ENCODE measurements around the gene RBMS3.

DNA sequence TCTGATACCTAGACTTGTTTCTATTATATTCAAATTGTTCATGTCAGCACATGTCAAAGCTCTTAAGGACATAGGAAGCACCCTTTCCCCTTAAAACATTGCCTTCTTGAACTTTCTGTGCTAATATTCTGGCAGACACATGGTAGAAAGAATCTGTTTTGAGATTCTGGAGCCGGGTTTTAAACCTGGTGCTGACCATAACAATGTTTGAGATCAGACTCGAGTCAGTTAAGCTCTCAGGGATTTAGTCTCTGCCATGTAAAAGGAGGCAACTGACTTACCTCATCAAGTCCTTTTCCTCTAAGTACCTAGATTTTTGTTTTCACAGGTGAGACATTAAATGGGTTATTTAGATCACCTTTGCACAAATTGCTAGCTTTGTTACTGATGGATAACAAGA, 38.9 kb downstream of the RBMS3 start:
- TF ChIP-seq, protein P1, sequence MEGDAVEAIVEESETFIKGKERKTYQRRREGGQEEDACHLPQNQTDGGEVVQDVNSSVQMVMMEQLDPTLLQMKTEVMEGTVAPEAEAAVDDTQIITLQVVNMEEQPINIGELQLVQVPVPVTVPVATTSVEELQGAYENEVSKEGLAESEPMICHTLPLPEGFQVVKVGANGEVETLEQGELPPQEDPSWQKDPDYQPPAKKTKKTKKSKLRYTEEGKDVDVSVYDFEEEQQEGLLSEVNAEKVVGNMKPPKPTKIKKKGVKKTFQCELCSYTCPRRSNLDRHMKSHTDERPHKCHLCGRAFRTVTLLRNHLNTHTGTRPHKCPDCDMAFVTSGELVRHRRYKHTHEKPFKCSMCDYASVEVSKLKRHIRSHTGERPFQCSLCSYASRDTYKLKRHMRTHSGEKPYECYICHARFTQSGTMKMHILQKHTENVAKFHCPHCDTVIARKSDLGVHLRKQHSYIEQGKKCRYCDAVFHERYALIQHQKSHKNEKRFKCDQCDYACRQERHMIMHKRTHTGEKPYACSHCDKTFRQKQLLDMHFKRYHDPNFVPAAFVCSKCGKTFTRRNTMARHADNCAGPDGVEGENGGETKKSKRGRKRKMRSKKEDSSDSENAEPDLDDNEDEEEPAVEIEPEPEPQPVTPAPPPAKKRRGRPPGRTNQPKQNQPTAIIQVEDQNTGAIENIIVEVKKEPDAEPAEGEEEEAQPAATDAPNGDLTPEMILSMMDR (IDR thresholded peaks at IDR 0.05) = no peak
- TF ChIP-seq JUN (CRISPR knock-in tag; IDR thresholded peaks at IDR 0.05) (no peak), SP1 (CRISPR knock-in tag; conservative IDR thresholded peaks at IDR 0.05) (no peak), NR3C1 (CRISPR knock-in tag; conservative IDR thresholded peaks at IDR 0.05; ENCODE audit: low read depth) (no peak)
- TF ChIP-seq, protein P2, sequence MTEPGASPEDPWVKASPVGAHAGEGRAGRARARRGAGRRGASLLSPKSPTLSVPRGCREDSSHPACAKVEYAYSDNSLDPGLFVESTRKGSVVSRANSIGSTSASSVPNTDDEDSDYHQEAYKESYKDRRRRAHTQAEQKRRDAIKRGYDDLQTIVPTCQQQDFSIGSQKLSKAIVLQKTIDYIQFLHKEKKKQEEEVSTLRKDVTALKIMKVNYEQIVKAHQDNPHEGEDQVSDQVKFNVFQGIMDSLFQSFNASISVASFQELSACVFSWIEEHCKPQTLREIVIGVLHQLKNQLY (CRISPR knock-in tag; IDR thresholded peaks at IDR 0.05) = no peak

Measured in WTC11 (cell line).